GM12891 (cell line): ENCODE measurements around the gene CXCR2. TPM values are rescaled to one million over a fixed set of nuclear protein-coding genes. Genes with fewer than 3 reads are reported as not detected.

Experiments used
- DNase-seq: peaks from one replicate; pipeline ENCODE4 v3.0.0; 2011; ENCODE audit warnings: low spot score; ENCODE audit not compliant: insufficient read length
- FAIRE-seq: peaks from 2 replicates; lab custom pipeline; 2011; peaks lifted over from hg19 to GRCh38; lab: Jason Lieb, UNC
- PAX5 ChIP-seq: IDR thresholded peaks from 2 replicates; pipeline ENCODE4 v1.6.1; 2011; ENCODE audit warnings: low read length, moderate library complexity, mild to moderate bottlenecking; ENCODE audit not compliant: insufficient read depth, severe bottlenecking
- POLR2A ChIP-seq: IDR thresholded peaks from 2 replicates; pipeline ENCODE4 v1.6.1; 2011; ENCODE audit warnings: low read depth, low read length, control low read depth
- POLR2AphosphoS5 ChIP-seq: IDR thresholded peaks from 2 replicates; pipeline ENCODE4 v1.6.1; 2011; ENCODE audit warnings: low read depth, low read length, control low read depth
- POU2F2 ChIP-seq: IDR thresholded peaks from 2 replicates; pipeline ENCODE4 v1.6.1; 2011; ENCODE audit warnings: low read depth, mild to moderate bottlenecking, control low read depth, low read length, moderate library complexity
- SPI1 ChIP-seq: IDR thresholded peaks from 2 replicates; pipeline ENCODE4 v1.6.1; 2011; ENCODE audit warnings: low read depth, low read length, control low read depth
- TAF1 ChIP-seq: IDR thresholded peaks from 2 replicates; pipeline ENCODE4 v1.6.1; 2011; ENCODE audit warnings: low read depth, low read length, control low read depth
- polyA plus RNA-seq: library from polyadenylated mRNA; unstranded; fragments of >200 nt; gene quantifications from one replicate; pipeline ENCODE4 v1.2.1, GENCODE V29; 2012; ENCODE audit warnings: low read depth, missing spikeins, inconsistent platforms; ENCODE audit not compliant: missing spikeins

The CXCR2 gene
- 0.68 TPM for polyA plus RNA-seq

DNA sequence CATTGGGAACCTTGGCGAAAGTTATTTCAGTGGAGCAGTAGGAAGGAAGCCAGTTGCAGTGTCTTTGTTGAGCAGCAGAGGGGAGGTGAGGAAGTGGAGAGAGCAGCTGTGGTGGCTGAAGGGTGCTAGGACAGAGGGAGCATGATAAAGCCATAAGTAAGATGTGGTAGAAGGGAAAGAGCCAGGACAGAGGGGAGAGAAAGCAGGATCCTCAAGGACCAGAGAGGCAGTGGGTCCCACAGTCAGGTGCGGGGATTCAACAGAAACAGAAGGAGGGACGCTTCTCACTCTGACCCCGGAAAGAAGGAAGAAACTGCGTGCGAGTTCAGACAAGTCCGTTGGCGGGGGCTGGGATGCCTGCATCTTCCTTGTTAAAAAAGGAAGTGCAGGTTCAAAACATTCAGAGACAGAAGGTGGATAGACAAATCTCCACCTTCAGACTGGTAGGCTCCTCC is at the start of gene CXCR2:
TSS of gene CXCR2 (plus strand) at position 403 of the 455 bp plus-strand sequence. CDS start 8,774 bp downstream, outside the sequence.
- DNase-seq (no peak), FAIRE-seq (peak; percentile 75)
- TF ChIP-seq SPI1 = peak; percentile 58
- TF ChIP-seq TAF1 = no peak
- no peak for TF ChIP-seq POLR2AphosphoS5
- no peak for TF ChIP-seq PAX5

DNA sequence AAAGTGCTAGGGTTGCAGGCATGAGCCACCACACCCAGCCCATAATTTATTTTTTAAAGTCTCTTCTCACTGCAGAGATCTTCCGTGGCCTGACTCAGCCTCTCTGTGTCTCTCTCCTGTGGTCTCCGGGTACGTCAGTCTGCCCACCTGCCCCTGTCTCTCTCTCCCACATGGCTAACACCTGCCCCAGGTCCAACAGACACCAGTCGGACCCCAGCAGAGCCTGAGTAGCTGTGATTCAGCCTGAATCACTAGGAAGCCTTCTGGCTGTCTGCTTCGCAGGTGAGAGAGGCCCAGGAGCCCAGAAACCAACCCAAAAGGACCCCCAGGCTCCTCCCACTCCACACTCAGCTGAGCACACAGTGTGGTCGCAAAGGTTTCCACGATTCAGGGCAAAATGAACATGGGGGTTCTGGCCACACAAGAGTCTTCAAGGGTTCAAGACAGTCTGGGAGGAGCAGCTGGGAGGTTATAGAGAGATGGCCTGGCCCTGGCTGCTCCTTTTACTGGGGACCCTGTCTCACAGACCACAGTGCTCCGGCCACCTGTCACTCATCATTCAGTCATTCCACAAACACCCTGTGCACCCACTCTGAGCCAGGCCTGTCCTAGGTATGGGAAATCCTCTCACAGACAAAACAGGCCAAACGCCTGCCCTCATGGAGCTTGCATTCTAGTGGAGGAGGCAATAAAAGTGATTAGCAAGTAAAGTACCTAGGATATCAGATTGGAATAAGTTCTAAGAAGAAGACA is 48.2 kb upstream of the CXCR2 start:
- FAIRE-seq = no peak
- no peak for DNase-seq

DNA sequence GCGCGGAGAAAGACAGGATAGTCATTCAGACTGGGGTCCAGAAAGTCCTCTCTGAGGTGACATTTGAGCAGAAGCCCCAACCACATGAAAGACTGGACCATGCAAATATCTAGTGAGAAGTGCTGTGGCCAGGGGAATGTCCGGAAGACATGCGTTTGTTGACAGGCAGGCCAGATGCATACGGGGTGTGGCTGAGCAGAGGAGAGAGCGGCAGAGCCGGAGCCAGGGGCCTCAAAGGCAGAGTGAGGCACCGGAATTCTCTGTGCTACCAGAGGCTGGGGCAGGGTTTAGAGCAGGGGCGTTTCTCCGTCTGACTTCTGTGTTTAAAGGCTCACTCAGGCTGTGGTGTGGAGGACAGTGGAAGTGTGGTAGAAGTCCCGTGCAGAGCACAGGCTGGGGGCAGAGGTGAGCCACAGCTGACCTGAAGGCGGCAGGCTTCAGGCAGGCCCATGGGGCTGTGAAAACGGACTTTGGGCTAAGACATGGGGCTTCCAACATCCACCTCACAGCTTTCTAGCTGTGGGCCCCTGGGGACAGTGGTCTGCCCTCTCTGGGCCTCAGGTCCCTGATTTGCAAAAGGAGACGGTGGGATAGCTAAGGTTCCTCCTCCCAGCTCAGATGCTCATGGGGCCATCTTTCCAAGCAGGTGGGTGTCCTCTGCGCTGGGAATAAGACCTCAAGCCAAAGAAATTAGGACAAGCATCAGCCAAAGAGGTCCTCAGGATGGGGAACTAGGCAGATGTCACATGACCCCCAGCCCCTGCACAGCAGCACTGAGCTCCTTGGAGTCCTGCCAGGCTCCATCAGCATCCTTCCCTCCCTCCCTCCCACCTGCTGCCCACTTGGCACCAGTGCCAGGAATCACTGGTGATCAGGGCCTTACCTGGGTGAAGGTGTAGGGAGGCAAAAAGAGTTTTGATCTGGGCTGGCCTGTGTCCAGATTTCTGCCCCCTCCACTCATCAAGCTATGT is 45.6 kb upstream of the CXCR2 start:
- FAIRE-seq (peak; percentile 51), DNase-seq (no peak)
- TF ChIP-seq POLR2A (no peak), PAX5 (no peak), POU2F2 (no peak), POLR2AphosphoS5 (no peak), TAF1 (no peak), SPI1 (no peak)

More for the DNA sequence above, 48.2 kb upstream of the CXCR2 start:
- TF ChIP-seq PAX5 (no peak), SPI1 (no peak), POLR2AphosphoS5 (no peak), POLR2A (no peak)

DNA sequence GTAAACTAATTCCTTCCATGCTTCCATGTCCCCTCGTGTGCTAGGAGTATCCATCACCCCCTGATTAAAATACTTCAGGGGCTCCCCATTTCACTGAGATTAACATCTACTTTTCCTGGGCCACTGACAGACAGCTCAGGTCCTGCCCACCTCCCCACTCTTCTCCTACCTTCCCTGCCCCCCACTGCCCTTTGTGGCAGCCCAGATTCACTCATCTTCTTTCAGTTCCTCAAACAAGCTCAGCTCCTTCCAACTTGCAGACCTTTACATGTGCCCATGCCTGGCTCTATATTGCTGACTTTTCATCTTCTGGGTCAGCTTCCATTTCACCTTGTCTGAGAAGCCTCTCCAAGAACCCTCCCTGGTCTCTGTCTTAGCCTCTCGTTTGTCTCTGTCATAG is 44.8 kb upstream of the CXCR2 start:
- TF ChIP-seq SPI1 (peak; percentile 100), POLR2A (no peak)
- FAIRE-seq (peak; percentile 80), DNase-seq (peak; percentile 59)

DNA sequence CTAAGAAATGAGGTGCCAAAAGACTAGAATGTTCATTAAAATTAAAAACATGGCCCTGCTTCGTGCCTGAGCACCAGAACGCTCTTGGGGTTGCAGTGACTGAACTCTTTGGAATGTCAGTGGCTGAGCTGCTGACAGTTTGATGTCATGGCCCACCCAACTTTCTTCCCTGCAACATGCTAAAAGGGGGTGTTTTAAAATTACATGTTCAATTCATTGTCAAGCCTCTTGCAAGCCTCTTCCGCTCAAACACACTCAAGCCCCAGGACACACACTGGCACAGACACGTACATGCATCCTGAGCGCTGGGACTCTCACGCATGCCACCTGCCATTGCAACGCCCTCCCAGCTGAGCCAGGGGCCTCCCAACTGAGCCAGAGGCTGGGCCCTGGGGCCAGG is 44.1 kb upstream of the CXCR2 start:
- no peak for FAIRE-seq
- TF ChIP-seq POLR2AphosphoS5 (no peak), POU2F2 (no peak), PAX5 (no peak), SPI1 (no peak), TAF1 (no peak), POLR2A (no peak)

DNA sequence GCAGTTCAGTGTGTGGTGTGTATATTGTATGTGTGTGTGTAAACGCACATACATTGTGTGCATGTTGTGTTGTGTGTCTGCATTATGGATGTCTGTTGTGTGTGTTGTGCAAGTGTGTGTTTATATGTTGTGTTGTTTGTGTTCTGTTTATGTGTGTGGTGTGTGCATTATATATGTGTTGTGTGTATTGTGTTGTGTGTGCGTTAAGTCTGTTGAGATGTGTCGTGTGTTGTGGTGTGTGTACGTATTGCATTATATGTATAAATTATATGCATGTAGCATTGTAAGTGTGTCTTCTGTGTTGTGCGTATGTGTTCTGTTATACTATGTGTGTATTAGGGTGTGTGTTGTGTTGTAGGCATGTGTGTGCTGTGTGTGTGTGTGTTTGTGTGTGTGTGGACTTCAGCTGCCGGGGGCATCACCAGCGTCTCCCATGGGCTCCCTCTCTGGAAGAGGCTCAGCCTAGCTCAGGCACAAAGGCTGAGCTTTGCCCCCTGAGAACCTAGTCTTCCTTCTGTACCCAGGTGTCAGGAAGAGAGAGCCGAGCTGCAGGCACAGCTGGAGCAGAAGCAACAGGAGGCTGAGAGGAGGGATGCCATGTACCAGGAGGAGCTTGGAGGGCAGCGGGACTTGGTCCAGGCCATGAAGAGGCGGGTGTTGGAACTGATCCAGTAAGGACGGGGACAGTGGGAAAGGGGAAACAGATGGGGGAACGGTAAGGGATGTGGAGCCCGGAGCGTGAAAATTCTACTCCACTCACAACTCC is 43.1 kb upstream of the CXCR2 start:
- FAIRE-seq (peak; percentile 82), DNase-seq (no peak)
- no peak for TF ChIP-seq TAF1
- no peak for TF ChIP-seq SPI1
- TF ChIP-seq PAX5 = no peak
- no peak for TF ChIP-seq POU2F2
- TF ChIP-seq POLR2AphosphoS5 = no peak
- no peak for TF ChIP-seq POLR2A

More for the DNA sequence above, 44.1 kb upstream of the CXCR2 start:
- no peak for DNase-seq

DNA sequence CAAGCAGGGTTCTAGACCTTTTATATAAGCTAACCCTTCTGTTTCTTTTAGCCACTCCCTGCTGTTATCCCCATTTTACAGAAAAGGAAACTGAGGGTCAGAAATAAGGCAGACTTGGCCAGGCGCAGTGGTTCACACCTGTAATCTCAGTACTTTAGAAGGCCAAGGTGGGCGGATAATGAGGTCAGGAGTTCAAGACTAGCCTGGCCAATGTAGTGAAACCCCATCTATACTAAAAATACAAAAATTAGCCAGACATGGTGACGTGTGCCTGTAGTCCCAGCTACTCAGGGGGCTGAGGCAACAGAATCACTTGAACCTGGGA is 42.5 kb upstream of the CXCR2 start:
- DNase-seq (no peak), FAIRE-seq (peak; percentile 28)
- TF ChIP-seq PAX5 (no peak), SPI1 (no peak), POU2F2 (no peak), POLR2AphosphoS5 (no peak), TAF1 (no peak)

DNA sequence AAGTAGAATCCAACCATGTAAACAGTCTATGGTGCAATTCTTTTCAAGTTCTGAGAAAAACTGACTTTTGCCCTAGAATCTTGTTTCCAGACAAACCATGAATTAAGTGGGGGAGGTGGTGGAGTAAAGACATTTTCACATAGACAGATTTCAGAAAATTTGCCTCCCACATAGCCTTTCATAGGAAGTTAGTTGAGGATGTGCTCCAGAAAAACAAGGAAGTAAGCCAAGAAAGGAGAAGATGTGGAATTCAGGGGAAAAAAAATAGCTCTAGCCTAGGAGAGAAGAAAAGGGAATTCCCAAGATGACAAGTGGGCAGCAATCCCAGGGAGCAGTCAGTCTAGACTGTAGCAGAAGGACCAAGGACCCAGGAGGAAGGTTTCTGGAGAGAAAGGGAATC is 39.4 kb upstream of the CXCR2 start:
- FAIRE-seq = no peak
- no peak for DNase-seq

DNA sequence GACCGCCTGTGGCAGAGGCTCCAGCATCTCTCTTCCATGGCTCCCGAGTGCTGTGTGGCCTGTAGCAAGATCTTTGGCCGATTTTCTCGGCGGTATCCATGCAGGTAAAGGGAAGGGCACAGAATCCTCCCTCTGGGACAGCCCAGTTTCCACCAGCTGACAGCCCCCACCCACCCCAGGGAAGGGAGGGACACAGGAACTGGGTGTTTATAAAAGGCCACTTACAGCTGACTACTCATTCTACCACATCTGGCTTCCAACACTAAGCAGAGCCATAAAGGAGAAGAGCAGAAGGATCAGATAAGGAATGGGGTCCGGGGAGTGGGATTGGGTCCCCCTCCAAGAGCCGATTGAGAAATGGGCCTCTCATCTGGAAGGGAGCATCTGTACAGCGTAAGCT is 36.6 kb upstream of the CXCR2 start:
- FAIRE-seq (no peak), DNase-seq (no peak)
- TF ChIP-seq POLR2A = no peak
- no peak for TF ChIP-seq PAX5
- TF ChIP-seq POU2F2 = no peak
- TF ChIP-seq TAF1 = no peak
- no peak for TF ChIP-seq POLR2AphosphoS5
- no peak for TF ChIP-seq SPI1

More for the DNA sequence above, 39.4 kb upstream of the CXCR2 start:
- no peak for TF ChIP-seq PAX5
- no peak for TF ChIP-seq TAF1
- no peak for TF ChIP-seq POU2F2
- TF ChIP-seq POLR2A = no peak
- TF ChIP-seq SPI1 = no peak
- no peak for TF ChIP-seq POLR2AphosphoS5

DNA sequence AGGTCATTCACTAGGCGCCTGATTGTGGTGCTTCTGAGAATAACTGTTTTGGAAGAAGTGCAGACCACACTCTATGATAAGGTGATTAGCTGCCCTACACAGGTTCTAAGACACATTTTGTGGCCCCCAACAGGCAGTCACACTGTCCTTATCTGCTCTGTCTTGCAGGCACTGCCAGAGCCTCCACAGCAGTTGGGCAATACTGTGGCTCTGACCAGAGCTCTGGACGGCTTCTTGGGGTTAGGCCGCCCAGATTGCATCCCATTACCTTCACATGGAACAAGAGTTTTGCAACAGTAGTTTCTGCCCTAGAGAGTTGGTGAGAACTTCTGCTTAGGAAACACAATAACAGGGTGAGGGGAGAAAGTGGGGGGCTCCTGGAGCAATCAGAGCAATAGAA is 34.1 kb upstream of the CXCR2 start:
- TF ChIP-seq PAX5 (no peak), POU2F2 (no peak), SPI1 (no peak), TAF1 (no peak), POLR2A (no peak), POLR2AphosphoS5 (no peak)
- DNase-seq = no peak
- FAIRE-seq = no peak
